Measurements from ENCODE around the gene ANKRD44.

The ANKRD44 gene

GRCh38 chr2:197124639-197125390, 185.8 kb downstream of the ANKRD44 start:
- TF ChIP-seq CTCF (IDR thresholded peaks at IDR 0.05; ENCODE audit: control insufficient read depth, extremely low read depth, insufficient read depth) = no peak
- H3K4me3 ChIP-seq (ENCODE audit: low read depth, low read length) = no peak overlapping the region
- no peak for DNase-seq (ENCODE audit: low read depth)

- TF ChIP-seq CTCF (IDR thresholded peaks at IDR 0.05; ENCODE audit: control insufficient read depth, extremely low read depth, insufficient read depth) = no peak
- no peak for DNase-seq (ENCODE audit: low read depth)
Measured at GRCh38 chr2:197122821-197123220, 187.8 kb downstream of the ANKRD44 start.

GRCh38 chr2:197121756-197122385, 188.7 kb downstream of the ANKRD44 start:
- H3K4me3 ChIP-seq (ENCODE audit: low read depth, low read length) = no peak overlapping the region
- no peak for DNase-seq (ENCODE audit: low read depth)
- no peak for TF ChIP-seq CTCF (IDR thresholded peaks at IDR 0.05; ENCODE audit: control insufficient read depth, extremely low read depth, insufficient read depth)

More at GRCh38 chr2:197122821-197123220, 187.8 kb downstream of the ANKRD44 start:
- no peak overlapping the region for H3K4me3 ChIP-seq (ENCODE audit: low read depth, low read length)

- DNase-seq (ENCODE audit: low read depth) = no peak
- TF ChIP-seq CTCF (IDR thresholded peaks at IDR 0.05; ENCODE audit: control insufficient read depth, extremely low read depth, insufficient read depth) = no peak
Measured at GRCh38 chr2:197121255-197121654, 189.3 kb downstream of the ANKRD44 start.

GRCh38 chr2:197116306-197116879, 194.2 kb downstream of the ANKRD44 start:
- DNase-seq (ENCODE audit: low read depth) = no peak
- no peak overlapping the region for H3K4me3 ChIP-seq (ENCODE audit: low read depth, low read length)
- no peak for TF ChIP-seq CTCF (IDR thresholded peaks at IDR 0.05; ENCODE audit: control insufficient read depth, extremely low read depth, insufficient read depth)

More at GRCh38 chr2:197121255-197121654, 189.3 kb downstream of the ANKRD44 start:
- no peak overlapping the region for H3K4me3 ChIP-seq (ENCODE audit: low read depth, low read length)

- no peak overlapping the region for H3K4me3 ChIP-seq (ENCODE audit: low read depth, low read length)
- DNase-seq (ENCODE audit: low read depth) = no peak
- TF ChIP-seq CTCF (IDR thresholded peaks at IDR 0.05; ENCODE audit: control insufficient read depth, extremely low read depth, insufficient read depth) = no peak
Measured at GRCh38 chr2:197115325-197115724, 195.3 kb downstream of the ANKRD44 start.
